Neural cell (in vitro differentiated cells): ENCODE results near the gene USP31. TPM values are rescaled to one million over a fixed set of nuclear protein-coding genes. Genes with fewer than 3 reads are reported as not detected.

Source experiments
- H2AFZ ChIP-seq: fragments of 200-600, 300-800 bp; sonication (generic), shearing (Covaris generic); 2 replicates; pipeline ENCODE4 v1.6.0; 2014; ENCODE audit warnings: low read depth, mild to moderate bottlenecking, antibody characterized with exemption, low read length, moderate library complexity
- H3F3A ChIP-seq: fragments of 200-600 bp; shearing (Covaris generic); 2 replicates; pipeline ENCODE4 v1.6.1; 2016; ENCODE audit warnings: mild to moderate bottlenecking, moderate library complexity, mixed read lengths, antibody characterized with exemption, low read length; ENCODE audit not compliant: insufficient read depth, poor library complexity, severe bottlenecking
- H3K27ac ChIP-seq: fragments of 200-600, 300-800 bp; sonication (generic), shearing (Covaris generic); 2 replicates; pipeline ENCODE4 v1.5.1; 2014; ENCODE audit warnings: mild to moderate bottlenecking, low read length, moderate library complexity
- H3K27me3 ChIP-seq: fragments of 300-800, 200-600 bp; sonication (generic), shearing (Covaris generic); 2 replicates; pipeline ENCODE4 v1.6.0; 2014; ENCODE audit warnings: mild to moderate bottlenecking, low read depth, low read length, moderate library complexity; ENCODE audit not compliant: insufficient read depth
- H3K36me3 ChIP-seq: fragments of 300-800, 200-600 bp; sonication (generic), shearing (Covaris generic); 2 replicates; pipeline ENCODE4 v1.5.1; 2014; ENCODE audit warnings: mild to moderate bottlenecking, antibody characterized with exemption, low read length, moderate library complexity; ENCODE audit not compliant: insufficient read depth
- H3K4me2 ChIP-seq: fragments of 300-800, 200-600 bp; sonication (generic), shearing (Covaris generic); 2 replicates; pipeline ENCODE4 v1.6.0; 2014; ENCODE audit warnings: mild to moderate bottlenecking, low read length
- H3K4me3 ChIP-seq: fragments of 300-800, 200-600 bp; sonication (generic), shearing (Covaris generic); 2 replicates; pipeline ENCODE4 v1.5.1; 2014; ENCODE audit warnings: mild to moderate bottlenecking, low read length, moderate library complexity
- H3K79me2 ChIP-seq: fragments of 200-600 bp; shearing (Covaris generic); replicated peaks from 2 replicates; pipeline ENCODE4 v1.6.0; 2014; ENCODE audit warnings: mild to moderate bottlenecking, low read length, moderate library complexity; ENCODE audit not compliant: insufficient read depth
- H3K9ac ChIP-seq: fragments of 300-800, 200-600 bp; sonication (generic), shearing (Covaris generic); 2 replicates; pipeline ENCODE4 v1.6.1; 2016; ENCODE audit warnings: mild to moderate bottlenecking, low read length, mixed read lengths
- H3K9me2 ChIP-seq: fragments of 200-600 bp; shearing (Covaris generic); 2 replicates; pipeline ENCODE4 v1.6.1; 2016; ENCODE audit warnings: mild to moderate bottlenecking, low read length, mixed read lengths; ENCODE audit not compliant: insufficient read depth
- H3K9me3 ChIP-seq: fragments of 200-600, 300-800 bp; sonication (generic), shearing (Covaris generic); 2 replicates; pipeline ENCODE4 v1.6.1; 2016; ENCODE audit warnings: mild to moderate bottlenecking, mixed run types, low read length, moderate library complexity, mixed read lengths
- H4K20me1 ChIP-seq: fragments of 200-600 bp; shearing (Covaris generic); 2 replicates; pipeline ENCODE4 v1.6.1; 2016; ENCODE audit warnings: mild to moderate bottlenecking, mixed run types; ENCODE audit not compliant: insufficient read depth
- CTCF ChIP-seq: fragments of 450-650 bp; IDR thresholded peaks from 2 replicates; pipeline ENCODE4 v1.5.1; 2014; ENCODE audit warnings: antibody characterized with exemption, mild to moderate bottlenecking, moderate library complexity; ENCODE audit not compliant: poor library complexity, severe bottlenecking
- EP300 ChIP-seq: fragments of 450-650 bp; conservative IDR thresholded peaks from 2 replicates; pipeline ENCODE4 v1.6.1; 2014; ENCODE audit warnings: antibody characterized with exemption, mild to moderate bottlenecking, moderate library complexity; ENCODE audit not compliant: poor library complexity, severe bottlenecking
- EZH2 ChIP-seq: fragments of 200-600, 300-800 bp; shearing (Covaris generic), sonication (generic); IDR thresholded peaks from 2 replicates; pipeline ENCODE4 v1.6.1; 2014; ENCODE audit warnings: antibody characterized with exemption, low read length, borderline replicate concordance, mild to moderate bottlenecking; ENCODE audit not compliant: insufficient read depth, poor library complexity, severe bottlenecking
- MXI1 ChIP-seq: fragments of 450-650 bp; conservative IDR thresholded peaks from 2 replicates; pipeline ENCODE4 v1.6.1; 2014; ENCODE audit warnings: antibody characterized with exemption, mild to moderate bottlenecking; ENCODE audit not compliant: poor library complexity, severe bottlenecking
- POLR2AphosphoS5 ChIP-seq: IDR thresholded peaks from 2 replicates; pipeline ENCODE4 v1.6.1; 2012
- RAD21 ChIP-seq: fragments of 450-650 bp; conservative IDR thresholded peaks from 2 replicates; pipeline ENCODE4 v1.6.1; 2014; ENCODE audit warnings: antibody characterized with exemption, mild to moderate bottlenecking, moderate library complexity
- REST ChIP-seq: IDR thresholded peaks from 2 replicates; pipeline ENCODE4 v1.6.1; 2012; ENCODE audit warnings: borderline replicate concordance
- SMC3 ChIP-seq: fragments of 450-650 bp; conservative IDR thresholded peaks from 2 replicates; pipeline ENCODE4 v1.6.1; 2014; ENCODE audit warnings: antibody characterized with exemption, mild to moderate bottlenecking, moderate library complexity; ENCODE audit not compliant: poor library complexity
- TAF1 ChIP-seq: IDR thresholded peaks from 2 replicates; pipeline ENCODE4 v1.6.1; 2012; ENCODE audit warnings: low read depth
- polyA plus RNA-seq: library from polyadenylated mRNA; depleted of rRNA; stranded (reverse); fragments of >200 nt; gene quantifications from 2 replicates; pipeline ENCODE4 v1.2.3, GENCODE V29; 2014

The USP31 gene
- polyA plus RNA-seq, 1 donor from 2014 or later: 5.8 TPM

GRCh38 chr16:23079675-23080301 is 69.5 kb downstream of the USP31 start:
- TF ChIP-seq MXI1 (no peak), REST (no peak), RAD21 (no peak), SMC3 (no peak), POLR2AphosphoS5 (no peak), CTCF (no peak), EZH2 (no peak), TAF1 (no peak), EP300 (no peak)
- H3K9me3 ChIP-seq: no peaks in the 10 kb centered on the region
- no peaks in the 10 kb centered on the region for H3K27me3 ChIP-seq
- H3F3A ChIP-seq: no peaks in the 10 kb centered on the region
- no peak overlapping the region for H3K27ac ChIP-seq
- no peaks in the 10 kb centered on the region for H3K79me2 ChIP-seq
- H3K4me2 ChIP-seq: no peak overlapping the region
- H3K9me2 ChIP-seq: no peaks in the 10 kb centered on the region
- no peak overlapping the region for H3K4me3 ChIP-seq
- no peak overlapping the region for H3K9ac ChIP-seq
- peaks cover 4% of the 10 kb centered on the region for H3K36me3 ChIP-seq
- H2AFZ ChIP-seq: no peak overlapping the region
- no peaks in the 10 kb centered on the region for H4K20me1 ChIP-seq

- Histone ChIP-seq H3K9me2 (no peaks in the 10 kb centered on the region), H3K4me2 (no peak overlapping the region), H3K9ac (no peak overlapping the region), H3K36me3 (peaks cover 4% of the 10 kb centered on the region), H3K27ac (no peak overlapping the region), H2AFZ (no peak overlapping the region), H3K27me3 (no peaks in the 10 kb centered on the region), H3K9me3 (no peaks in the 10 kb centered on the region), H3F3A (no peaks in the 10 kb centered on the region), H3K79me2 (no peaks in the 10 kb centered on the region), H4K20me1 (no peaks in the 10 kb centered on the region), H3K4me3 (no peak overlapping the region)
- TF ChIP-seq MXI1: no peak
- no peak for TF ChIP-seq REST
- TF ChIP-seq EZH2: no peak
- no peak for TF ChIP-seq SMC3
- no peak for TF ChIP-seq EP300
Measured at GRCh38 chr16:23074423-23074822, 74.8 kb downstream of the USP31 start.
